HFF-Myc (cell line): Measurements from ENCODE around the gene PTX4.

ENCODE experiments used
- DNase-seq: peaks from one replicate; pipeline ENCODE4 v3.0.0-alpha.2; 2011; ENCODE audit warnings: low read depth; ENCODE audit errors: extremely low read depth
- H3K4me3 ChIP-seq: replicated peaks from 2 replicates; pipeline ENCODE4 v1.5.1; 2011; ENCODE audit warnings: low read depth, mild to moderate bottlenecking, control low read depth, low read length
- CTCF ChIP-seq: IDR thresholded peaks from 2 replicates; pipeline ENCODE4 v1.5.1; 2012; ENCODE audit warnings: mild to moderate bottlenecking, low read depth, low read length, control low read depth; ENCODE audit errors: missing control alignments

The PTX4 gene

GRCh38 chr16:1499756-1500464, 11.2 kb upstream of the PTX4 start:
- TF ChIP-seq CTCF, result no peak
- H3K4me3 ChIP-seq, result no peak overlapping the region
- no peak for DNase-seq

GRCh38 chr16:1498899-1499676, 10.3 kb upstream of the PTX4 start:
- DNase-seq, result no peak
- no peak overlapping the region for H3K4me3 ChIP-seq
- TF ChIP-seq CTCF, result no peak

GRCh38 chr16:1497014-1497598, 8.4 kb upstream of the PTX4 start:
- no peak for TF ChIP-seq CTCF
- no peak overlapping the region for H3K4me3 ChIP-seq
- DNase-seq, result no peak

GRCh38 chr16:1496464-1496863, 7.7 kb upstream of the PTX4 start:
- H3K4me3 ChIP-seq, result no peak overlapping the region
- no peak for DNase-seq
- no peak for TF ChIP-seq CTCF

- DNase-seq, result no peak
- H3K4me3 ChIP-seq, result no peak overlapping the region
- no peak for TF ChIP-seq CTCF
Measured at GRCh38 chr16:1495889-1496262, 7.1 kb upstream of the PTX4 start.

GRCh38 chr16:1495211-1495888, 6.6 kb upstream of the PTX4 start:
- DNase-seq, result no peak
- peak overlapping the region; percentile 92 for H3K4me3 ChIP-seq
- no peak for TF ChIP-seq CTCF
